ENCODE results near the gene PPARG.

GRCh38 chr3:12470680-12471079 lies 181.8 kb downstream of the PPARG start:
- TF ChIP-seq CTCF (IDR thresholded peaks at IDR 0.05; ENCODE audit: low read length) (no peak), EZH2 (optimal IDR thresholded peaks at IDR 0.05; ENCODE audit: low read depth, low read length) (no peak), EZH2phosphoT487 (IDR thresholded peaks at IDR 0.05; ENCODE audit: low read length) (no peak)

Measured in MM.1S (cell line).